ENCODE measurements around the gene SNRPA.

Gene SNRPA

GRCh38 chr19:40735013-40735771 is 15.8 kb upstream of the SNRPA start:
- no peak for DNase-seq (ENCODE audit: low read depth)
- TF ChIP-seq CTCF (IDR thresholded peaks at IDR 0.05; ENCODE audit: control insufficient read depth, extremely low read depth, insufficient read depth): no peak
- no peak overlapping the region for H3K4me3 ChIP-seq (ENCODE audit: low read depth, low read length)

- TF ChIP-seq CTCF (IDR thresholded peaks at IDR 0.05; ENCODE audit: control insufficient read depth, extremely low read depth, insufficient read depth): no peak
- DNase-seq (ENCODE audit: low read depth): no peak
- no peak overlapping the region for H3K4me3 ChIP-seq (ENCODE audit: low read depth, low read length)
These were observed 14.3 kb upstream of the SNRPA start for GRCh38 chr19:40736661-40737060.

GRCh38 chr19:40737102-40737644 is 13.8 kb upstream of the SNRPA start:
- DNase-seq (ENCODE audit: low read depth): no peak
- no peak for TF ChIP-seq CTCF (IDR thresholded peaks at IDR 0.05; ENCODE audit: control insufficient read depth, extremely low read depth, insufficient read depth)
- no peak overlapping the region for H3K4me3 ChIP-seq (ENCODE audit: low read depth, low read length)

- no peak for TF ChIP-seq CTCF (IDR thresholded peaks at IDR 0.05; ENCODE audit: control insufficient read depth, extremely low read depth, insufficient read depth)
- H3K4me3 ChIP-seq (ENCODE audit: low read depth, low read length): no peak overlapping the region
- no peak for DNase-seq (ENCODE audit: low read depth)
These were observed 11.8 kb upstream of the SNRPA start for GRCh38 chr19:40739030-40739839.

GRCh38 chr19:40739871-40740703 is 10.9 kb upstream of the SNRPA start:
- no peak overlapping the region for H3K4me3 ChIP-seq (ENCODE audit: low read depth, low read length)
- TF ChIP-seq CTCF (IDR thresholded peaks at IDR 0.05; ENCODE audit: control insufficient read depth, extremely low read depth, insufficient read depth): no peak

GRCh38 chr19:40740747-40741146 is 10.3 kb upstream of the SNRPA start:
- no peak for TF ChIP-seq CTCF (IDR thresholded peaks at IDR 0.05; ENCODE audit: control insufficient read depth, extremely low read depth, insufficient read depth)
- DNase-seq (ENCODE audit: low read depth): no peak

More at GRCh38 chr19:40739871-40740703, 10.9 kb upstream of the SNRPA start:
- DNase-seq (ENCODE audit: low read depth): no peak

More at GRCh38 chr19:40740747-40741146, 10.3 kb upstream of the SNRPA start:
- no peak overlapping the region for H3K4me3 ChIP-seq (ENCODE audit: low read depth, low read length)
